PC-3 (cell line): ENCODE results near the gene CNTLN.

ENCODE experiments used
- CTCF ChIP-seq: fragments of 300-600 bp; sonication (generic); conservative IDR thresholded peaks from 2 replicates; pipeline ENCODE4 v1.5.1; 2017; ENCODE audit warnings: antibody characterized with exemption, low read depth, mild to moderate bottlenecking, low read length
- EZH2 ChIP-seq: fragments of 300-600 bp; sonication (generic); IDR thresholded peaks from one replicate; pipeline ENCODE4 v1.6.1; 2017; ENCODE audit warnings: antibody characterized with exemption, mild to moderate bottlenecking, low read length; ENCODE audit not compliant: unreplicated experiment

DNA sequence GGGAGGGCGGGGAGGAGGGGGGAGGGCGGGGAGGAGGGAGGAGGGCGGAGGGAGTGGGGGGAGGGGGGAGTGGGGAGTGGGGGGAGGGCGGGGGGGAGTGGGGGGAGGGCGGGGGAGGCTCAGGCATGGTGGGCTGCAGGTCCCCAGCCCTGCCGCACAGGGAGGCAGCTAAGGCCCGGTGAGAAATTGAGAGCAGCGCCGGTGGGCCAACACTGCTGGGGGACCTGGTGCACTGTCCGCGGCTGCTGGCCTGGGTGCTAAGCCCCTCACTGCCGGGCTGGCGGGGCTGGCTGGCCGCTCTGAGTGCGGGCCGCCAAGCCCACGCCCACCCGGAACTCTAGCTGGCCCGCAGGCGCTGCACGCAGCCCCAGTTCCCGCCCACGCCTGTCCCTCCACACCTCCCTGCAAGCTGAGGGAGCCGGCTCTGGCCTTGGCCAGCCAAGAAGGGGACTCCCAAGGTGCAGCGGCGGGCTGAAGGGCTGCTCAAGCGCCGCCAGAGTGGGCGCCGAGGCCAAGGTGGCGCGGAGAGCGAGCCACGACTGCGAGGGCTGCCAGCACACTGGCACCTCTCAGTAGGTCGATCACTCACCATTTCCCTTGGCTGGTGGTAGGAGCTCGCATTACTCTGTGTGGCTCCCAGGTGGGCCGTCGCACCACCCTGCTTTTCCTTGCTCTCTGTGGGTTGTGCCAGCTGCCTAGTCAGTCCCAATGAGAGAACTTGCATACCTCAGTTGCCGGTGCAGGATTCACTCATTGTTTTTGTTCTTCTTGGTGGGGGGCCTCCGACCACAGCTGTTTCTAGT lies 160.2 kb downstream of the CNTLN start:
- TF ChIP-seq CTCF: no peak
- no peak for TF ChIP-seq EZH2
